Esophagus (tissue), 2 donors: ENCODE data around the gene SGCA. TPM values are rescaled to one million over a fixed set of nuclear protein-coding genes. Genes with fewer than 3 reads are reported as not detected.

Source experiments
- H3K27ac ChIP-seq, 2 donors: one replicate each; pipeline ENCODE4 v1.5.1; 2013; ENCODE audit warnings: low read depth in 2 of 2, mild to moderate bottlenecking in 2 of 2, inconsistent platforms in 1 of 2, low read length in 1 of 2, moderate library complexity in 1 of 2
- H3K27me3 ChIP-seq, 2 donors: one replicate each; pipeline ENCODE4 v1.6.1; 2013; ENCODE audit warnings: low read length in 2 of 2, control low read depth in 1 of 2, mild to moderate bottlenecking in 1 of 2; ENCODE audit not compliant: insufficient read depth in 2 of 2, control insufficient read depth in 1 of 2
- H3K36me3 ChIP-seq, 2 donors: one replicate each; pipeline ENCODE4 v1.6.1; 2013; ENCODE audit warnings: low read length in 1 of 2; ENCODE audit not compliant: control insufficient read depth in 2 of 2, insufficient read depth in 2 of 2
- H3K4me1 ChIP-seq, 2 donors: one replicate each; pipeline ENCODE4 v1.6.1; 2013; ENCODE audit warnings: low read length in 1 of 2; ENCODE audit not compliant: control insufficient read depth in 2 of 2, insufficient read depth in 2 of 2
- H3K4me3 ChIP-seq, 2 donors: one replicate each; pipeline ENCODE4 v1.5.1; 2013; ENCODE audit warnings: low read length in 2 of 2, mild to moderate bottlenecking in 2 of 2, low read depth in 1 of 2, moderate library complexity in 1 of 2
- H3K9me3 ChIP-seq, 2 donors: one replicate each; pipeline ENCODE4 v1.6.1; 2013; ENCODE audit warnings: mild to moderate bottlenecking in 2 of 2, low read depth in 1 of 2, low read length in 1 of 2, moderate library complexity in 1 of 2; ENCODE audit not compliant: control insufficient read depth in 2 of 2, insufficient read depth in 1 of 2
- WGBS, 2 donors: extraction: QIAGEN DNeasy Blood & Tissue Kit; methylation state at CpG; one replicate each; pipeline ENCODE4 v1.1.7; 2013; 5-methylcytosine and 5-hydroxymethylcytosine counted together
- polyA plus RNA-seq, 2 donors: library from polyadenylated mRNA; stranded (reverse); fragments of 200-250 nt; gene quantifications; one replicate each; pipeline ENCODE4 v1.2.3, GENCODE V29; 2013
- donor health status: healthy with polysubstance abuse.
- donor health status: Bipolar disorder and iron deficiency.

SGCA gene
- polyA plus RNA-seq, 2 donors, result 7.1 to 10.0 TPM

GRCh38 chr17:50173335-50173941 is 7.6 kb downstream of the SGCA start:
- peaks cover 4 to 16% of the 10 kb centered on the region in 2 donors for H3K4me1 ChIP-seq
- H3K9me3 ChIP-seq, result no peaks in the 10 kb centered on the region
- H3K36me3 ChIP-seq, result no peaks in the 10 kb centered on the region
- WGBS, 2 donors, result 59 to 70% methylated on average over 10 of the region's 10 CpGs
- no peaks in the 10 kb centered on the region for H3K27me3 ChIP-seq
- no peak overlapping the region for H3K4me3 ChIP-seq
- H3K27ac ChIP-seq, result peak overlapping the region; percentile 63 to 68

- WGBS, 2 donors, result 78 to 79% methylated on average over 6 of the region's 6 CpGs
Observed at GRCh38 chr17:50174444-50174843, 8.6 kb downstream of the SGCA start.

GRCh38 chr17:50175035-50175807 is 9.4 kb downstream of the SGCA start:
- Histone ChIP-seq H3K4me3 (no peak overlapping the region), H3K36me3 (no peaks in the 10 kb centered on the region), H3K9me3 (no peaks in the 10 kb centered on the region), H3K4me1 (peaks cover 4 to 13% of the 10 kb centered on the region in 2 donors), H3K27ac (peak overlapping the region in 1 of 2 donors; percentile 40), H3K27me3 (no peaks in the 10 kb centered on the region)
- 77 to 87% methylated on average over 16 of the region's 16 CpGs for WGBS, 2 donors

More at GRCh38 chr17:50174444-50174843, 8.6 kb downstream of the SGCA start:
- Histone ChIP-seq H3K27ac (no peak overlapping the region), H3K36me3 (no peaks in the 10 kb centered on the region), H3K4me3 (no peak overlapping the region), H3K9me3 (no peaks in the 10 kb centered on the region), H3K4me1 (peaks cover 4 to 13% of the 10 kb centered on the region in 2 donors), H3K27me3 (no peaks in the 10 kb centered on the region)

GRCh38 chr17:50176559-50177357 is 11.0 kb downstream of the SGCA start:
- Histone ChIP-seq H3K27ac (peak overlapping the region; percentile 83 to 86), H3K9me3 (no peaks in the 10 kb centered on the region), H3K4me1 (peaks cover 4 to 16% of the 10 kb centered on the region in 2 donors), H3K27me3 (no peaks in the 10 kb centered on the region), H3K4me3 (no peak overlapping the region), H3K36me3 (no peaks in the 10 kb centered on the region)
- 87 to 90% methylated on average over 20 of the region's 20 CpGs for WGBS, 2 donors

GRCh38 chr17:50177476-50177875 is 11.7 kb downstream of the SGCA start:
- H3K36me3 ChIP-seq, result no peaks in the 10 kb centered on the region
- H3K4me1 ChIP-seq, result peaks cover 4 to 19% of the 10 kb centered on the region in 2 donors
- H3K27ac ChIP-seq, result peak overlapping the region; percentile 83 to 86
- H3K4me3 ChIP-seq, result no peak overlapping the region
- H3K9me3 ChIP-seq, result no peaks in the 10 kb centered on the region
- 61 to 70% methylated on average over 10 of the region's 10 CpGs for WGBS, 2 donors
- H3K27me3 ChIP-seq, result no peaks in the 10 kb centered on the region

- Histone ChIP-seq H3K9me3 (no peaks in the 10 kb centered on the region), H3K4me3 (no peak overlapping the region), H3K4me1 (peaks cover 4 to 19% of the 10 kb centered on the region in 2 donors), H3K36me3 (no peaks in the 10 kb centered on the region), H3K27me3 (no peaks in the 10 kb centered on the region), H3K27ac (peak overlapping the region; percentile 83 to 86)
- WGBS, 2 donors, result 9 to 10% methylated on average over 22 of the region's 22 CpGs
Observed at GRCh38 chr17:50177983-50178834, 12.4 kb downstream of the SGCA start.

GRCh38 chr17:50180111-50180510 is 14.3 kb downstream of the SGCA start:
- Histone ChIP-seq H3K9me3 (no peaks in the 10 kb centered on the region), H3K36me3 (no peaks in the 10 kb centered on the region), H3K4me1 (peaks cover 4 to 26% of the 10 kb centered on the region in 2 donors), H3K27ac (no peak overlapping the region), H3K27me3 (no peaks in the 10 kb centered on the region), H3K4me3 (no peak overlapping the region)
- WGBS, 2 donors, result 90 to 96% methylated on average over 4 of the region's 4 CpGs

GRCh38 chr17:50180620-50181019 is 14.8 kb downstream of the SGCA start:
- no peaks in the 10 kb centered on the region for H3K27me3 ChIP-seq
- no peak overlapping the region for H3K4me3 ChIP-seq
- no peak overlapping the region for H3K27ac ChIP-seq
- H3K9me3 ChIP-seq, result no peaks in the 10 kb centered on the region
- H3K36me3 ChIP-seq, result peaks cover 0 to under 1% of the 10 kb centered on the region in 2 donors
- WGBS, 2 donors, result 87 to 88% methylated on average over 12 of the region's 12 CpGs
- H3K4me1 ChIP-seq, result peaks cover 4 to 26% of the 10 kb centered on the region in 2 donors

GRCh38 chr17:50181144-50181543 is 15.3 kb downstream of the SGCA start:
- H3K36me3 ChIP-seq, result peaks cover 0 to 5% of the 10 kb centered on the region in 2 donors
- no peaks in the 10 kb centered on the region for H3K9me3 ChIP-seq
- WGBS, 2 donors, result 81 to 84% methylated on average over 13 of the region's 13 CpGs
- peaks cover 4 to 26% of the 10 kb centered on the region in 2 donors for H3K4me1 ChIP-seq
- H3K4me3 ChIP-seq, result no peak overlapping the region
- H3K27me3 ChIP-seq, result no peaks in the 10 kb centered on the region
- H3K27ac ChIP-seq, result no peak overlapping the region
